Lower leg skin (tissue), 4 donors: ENCODE data around the gene RIPOR2. TPM values are rescaled to one million over a fixed set of nuclear protein-coding genes. Genes with fewer than 3 reads are reported as not detected.

Experiments
- DNase-seq, 2 donors: peaks; one replicate each; pipeline ENCODE4 v3.0.0-alpha.2; 2019; ENCODE audit warnings: low spot score in 2 of 2
- H3K4me3 ChIP-seq: fragments of 200-600 bp; sonication (generic); 2 replicates; pipeline ENCODE4 v1.5.1; 2017; ENCODE audit warnings: mild to moderate bottlenecking, low read depth; ENCODE audit not compliant: poor library complexity, severe bottlenecking
- POLR2A ChIP-seq, 2 donors: fragments of 450-650 bp; IDR thresholded peaks; one replicate each; pipeline ENCODE4 v1.6.1; 2016 to 2017; ENCODE audit warnings: antibody characterized with exemption in 2 of 2, mild to moderate bottlenecking in 1 of 2, moderate library complexity in 1 of 2
- whole genome bisulfite sequencing, 2 donors: methylation state at CpG; one replicate each; pipeline ENCODE4 v1.1.5; 2018; 5-methylcytosine and 5-hydroxymethylcytosine counted together
- intact Hi-C: fragments of 100-400 bp; cut with DNase I; formaldehyde crosslinking; loops from one replicate; pipeline ENCODE4 v1.15.0; 2023; ENCODE audit warnings: low total_unique reads
- total RNA-seq, 4 donors: library from RNA; depleted of rRNA; stranded (reverse); fragments of >200 nt; gene quantifications; one replicate each; pipeline ENCODE4 v1.1.0, GENCODE V29; 2016
- TF ChIP-seq, protein P1 (sequence below), 3 donors: fragments of 450-650 bp; IDR thresholded peaks; one replicate each; pipeline ENCODE4 v1.5.1; 2016; ENCODE audit warnings: antibody characterized with exemption in 3 of 3, mild to moderate bottlenecking in 3 of 3, moderate library complexity in 2 of 3

Gene RIPOR2
- total RNA-seq, 4 donors from 2014 or later, result 5.2 to 21.3 (median 8.6) TPM

DNA sequence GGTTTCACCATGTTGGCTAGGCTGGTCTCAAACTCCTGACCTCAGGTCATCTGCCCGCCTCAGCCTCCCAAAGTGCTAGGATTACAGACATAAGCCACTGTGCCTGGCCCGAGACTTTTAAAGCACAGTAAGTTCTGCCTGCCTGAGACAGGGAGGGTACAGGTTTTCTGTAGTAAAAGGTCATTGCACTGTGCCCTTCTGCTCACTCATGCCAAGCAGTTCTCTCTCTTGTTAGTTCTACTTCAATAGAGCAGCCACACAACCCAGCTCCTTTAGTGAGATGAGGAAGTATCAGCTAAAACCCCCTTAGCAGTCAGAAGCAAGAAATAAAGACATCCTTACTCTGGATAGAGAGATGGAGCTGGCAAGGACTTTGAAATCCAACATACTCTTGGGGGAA, 84.7 kb downstream of the RIPOR2 start:
- DNase-seq, result no peak
- H3K4me3 ChIP-seq, result no peak overlapping the region
- intact Hi-C loops, result no loop called here
- no peak for TF ChIP-seq POLR2A (IDR thresholded peaks at IDR 0.05)
- TF ChIP-seq, protein P1, sequence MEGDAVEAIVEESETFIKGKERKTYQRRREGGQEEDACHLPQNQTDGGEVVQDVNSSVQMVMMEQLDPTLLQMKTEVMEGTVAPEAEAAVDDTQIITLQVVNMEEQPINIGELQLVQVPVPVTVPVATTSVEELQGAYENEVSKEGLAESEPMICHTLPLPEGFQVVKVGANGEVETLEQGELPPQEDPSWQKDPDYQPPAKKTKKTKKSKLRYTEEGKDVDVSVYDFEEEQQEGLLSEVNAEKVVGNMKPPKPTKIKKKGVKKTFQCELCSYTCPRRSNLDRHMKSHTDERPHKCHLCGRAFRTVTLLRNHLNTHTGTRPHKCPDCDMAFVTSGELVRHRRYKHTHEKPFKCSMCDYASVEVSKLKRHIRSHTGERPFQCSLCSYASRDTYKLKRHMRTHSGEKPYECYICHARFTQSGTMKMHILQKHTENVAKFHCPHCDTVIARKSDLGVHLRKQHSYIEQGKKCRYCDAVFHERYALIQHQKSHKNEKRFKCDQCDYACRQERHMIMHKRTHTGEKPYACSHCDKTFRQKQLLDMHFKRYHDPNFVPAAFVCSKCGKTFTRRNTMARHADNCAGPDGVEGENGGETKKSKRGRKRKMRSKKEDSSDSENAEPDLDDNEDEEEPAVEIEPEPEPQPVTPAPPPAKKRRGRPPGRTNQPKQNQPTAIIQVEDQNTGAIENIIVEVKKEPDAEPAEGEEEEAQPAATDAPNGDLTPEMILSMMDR (IDR thresholded peaks at IDR 0.05), result no peak
- 92 to 100% methylated on average over 2 of the region's 2 CpGs for WGBS, 2 donors

DNA sequence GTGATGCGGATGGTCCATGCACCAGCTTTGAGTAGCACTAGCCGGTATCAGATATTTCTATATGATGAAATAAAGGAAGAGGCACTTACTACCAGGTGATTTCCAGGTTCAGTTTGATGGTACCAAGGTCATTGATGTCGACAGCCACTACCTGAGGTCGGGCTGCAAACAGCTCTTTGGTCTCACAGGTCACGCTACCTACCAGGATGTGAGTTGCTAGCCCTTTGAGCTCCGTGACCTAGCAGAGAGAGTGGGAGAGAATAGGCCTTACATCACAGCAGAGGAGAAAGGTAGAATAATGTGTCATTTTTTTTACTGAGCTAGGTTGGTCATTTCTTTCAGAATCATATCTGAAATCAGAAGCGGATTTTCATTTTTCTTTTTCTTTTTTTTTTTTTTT, 86.0 kb downstream of the RIPOR2 start:
- TF ChIP-seq, protein P1 (IDR thresholded peaks at IDR 0.05), result no peak
- no peak for TF ChIP-seq POLR2A (IDR thresholded peaks at IDR 0.05)
- no peak overlapping the region for H3K4me3 ChIP-seq
- intact Hi-C loops, result no loop called here
- WGBS, 2 donors, result 89 to 97% methylated on average over 7 of the region's 7 CpGs
- DNase-seq, result no peak

DNA sequence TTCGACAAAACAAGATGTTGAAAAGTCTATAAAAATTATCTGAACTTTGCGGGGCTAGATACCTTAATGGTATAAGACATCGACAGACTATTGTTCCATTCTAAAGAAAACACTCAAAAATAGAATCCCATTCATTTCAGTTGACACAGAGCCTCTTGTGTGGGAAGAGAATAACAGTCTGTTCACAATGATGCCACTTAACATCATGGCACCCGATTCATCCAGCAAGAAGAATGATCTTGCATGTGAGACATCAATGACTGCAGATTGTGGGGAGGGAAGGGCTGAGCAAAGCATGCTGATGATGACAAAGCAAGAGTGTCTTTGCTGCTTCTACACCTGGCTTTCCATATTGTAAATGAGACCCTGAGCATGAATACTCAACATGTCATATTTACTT, 87.3 kb downstream of the RIPOR2 start:
- DNase-seq, result no peak
- intact Hi-C loops, result no loop called here
- no peak for TF ChIP-seq POLR2A (IDR thresholded peaks at IDR 0.05)
- TF ChIP-seq, protein P1 (IDR thresholded peaks at IDR 0.05), result no peak
- no peak overlapping the region for H3K4me3 ChIP-seq
- WGBS, 2 donors, result 88 to 94% methylated on average over 4 of the region's 4 CpGs

DNA sequence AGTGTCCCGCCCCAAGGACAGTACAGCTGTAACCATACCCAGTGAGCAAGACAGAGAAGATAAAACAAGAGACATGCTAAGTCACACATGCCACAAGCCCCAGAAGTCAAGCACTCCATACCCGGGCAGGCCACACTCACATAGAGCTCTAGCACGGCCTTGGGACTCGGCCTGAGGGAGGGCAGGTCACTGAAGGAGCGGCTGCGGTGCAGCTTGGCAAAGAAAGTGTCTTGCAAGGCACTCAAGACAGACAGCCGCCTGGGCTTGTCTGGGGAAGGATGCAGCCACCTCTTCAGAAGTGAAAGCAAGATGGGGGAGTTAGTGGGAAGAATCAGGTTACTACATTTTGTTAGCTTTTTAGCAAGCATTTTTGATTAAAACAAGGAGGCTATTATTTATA, 88.4 kb downstream of the RIPOR2 start:
- 62 to 68% methylated on average over 7 of the region's 7 CpGs for WGBS, 2 donors
- DNase-seq, result no peak
- TF ChIP-seq, protein P1 (IDR thresholded peaks at IDR 0.05), result no peak
- no peak for TF ChIP-seq POLR2A (IDR thresholded peaks at IDR 0.05)
- H3K4me3 ChIP-seq, result no peak overlapping the region
- intact Hi-C loops, result no loop called here

DNA sequence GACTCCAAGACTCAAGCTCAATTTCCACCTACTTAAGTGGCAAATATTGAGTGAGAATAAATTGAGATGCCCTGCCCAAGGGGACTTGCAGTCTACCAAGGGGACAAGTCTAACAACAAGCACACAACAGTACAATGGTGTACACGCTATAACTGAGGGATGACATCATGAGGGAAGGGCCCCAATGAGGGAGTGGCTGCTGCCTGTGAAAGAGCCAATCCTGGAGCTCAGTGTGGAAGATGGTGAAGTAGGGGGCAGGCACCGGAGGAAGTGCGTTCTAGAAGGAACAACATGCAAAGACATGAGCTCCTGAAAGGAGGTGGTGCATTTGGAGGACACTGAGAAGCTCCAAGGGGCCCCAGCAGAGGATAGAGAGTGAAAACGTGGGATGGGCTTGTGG, 90.2 kb downstream of the RIPOR2 start:
- DNase-seq, result no peak
- no peak overlapping the region for H3K4me3 ChIP-seq
- WGBS, 2 donors, result 82 to 88% methylated on average over 4 of the region's 4 CpGs
- intact Hi-C loops, result no loop called here
- TF ChIP-seq, protein P1 (IDR thresholded peaks at IDR 0.05), result no peak
- no peak for TF ChIP-seq POLR2A (IDR thresholded peaks at IDR 0.05)

DNA sequence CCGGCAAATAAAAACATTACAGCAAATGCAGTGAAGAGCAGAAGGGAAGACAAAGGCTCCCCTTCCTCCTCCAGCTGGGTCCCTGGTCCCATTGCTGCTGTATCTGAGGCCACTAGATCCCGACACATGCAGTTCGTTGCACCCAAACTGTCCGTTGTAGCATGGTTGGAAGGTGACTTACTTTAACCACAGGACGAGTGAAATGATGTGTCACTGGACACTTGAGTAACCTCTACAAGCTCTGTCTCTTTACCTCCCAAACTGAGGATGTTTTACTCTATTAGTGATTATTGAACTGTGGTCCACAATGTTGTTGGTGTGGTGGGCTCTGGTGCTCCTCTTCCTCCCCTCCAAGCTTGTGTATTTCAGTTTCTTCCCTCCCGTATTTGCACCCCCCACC, 90.9 kb downstream of the RIPOR2 start:
- WGBS, 2 donors, result 80 to 95% methylated on average over 6 of the region's 6 CpGs
- TF ChIP-seq, protein P1 (IDR thresholded peaks at IDR 0.05), result no peak
- no peak for TF ChIP-seq POLR2A (IDR thresholded peaks at IDR 0.05)
- DNase-seq, result no peak
- H3K4me3 ChIP-seq, result no peak overlapping the region
- intact Hi-C loops, result no loop called here
